ENCODE data around the gene OGDH.

OGDH gene

DNA sequence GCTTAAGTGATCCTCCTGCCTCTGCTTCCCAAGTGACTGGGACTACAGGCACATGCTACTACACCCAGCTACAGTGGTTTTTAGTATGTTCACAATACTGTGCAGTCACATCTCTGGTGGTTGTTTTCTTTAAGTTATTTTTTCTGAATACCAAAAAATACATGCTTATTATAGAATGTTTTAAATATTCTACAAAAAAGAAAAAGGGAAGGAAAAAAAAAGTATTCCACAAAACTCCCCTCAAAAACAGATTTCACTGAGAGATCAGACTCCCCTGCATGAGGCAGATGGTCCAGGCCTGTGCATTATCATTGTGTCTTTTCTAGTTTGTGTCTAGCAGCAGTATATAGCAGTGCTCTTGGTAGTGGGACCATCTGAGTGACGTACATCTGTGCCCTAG is 36.8 kb downstream of the OGDH start:
- Histone ChIP-seq H3K9me3 (ENCODE audit: severe bottlenecking) (no peaks in the 10 kb centered on the region), H3K36me3 (ENCODE audit: low read depth) (peaks cover 44% of the 10 kb centered on the region), H3K27me3 (ENCODE audit: insufficient read depth, poor library complexity, severe bottlenecking) (no peaks in the 10 kb centered on the region), H3K27ac (ENCODE audit: poor library complexity, severe bottlenecking) (no peak overlapping the region), H3K4me3 (ENCODE audit: severe bottlenecking) (no peak overlapping the region), H3K4me1 (ENCODE audit: insufficient read depth, poor library complexity, severe bottlenecking) (peaks cover 24% of the 10 kb centered on the region)
- ATAC-seq (ENCODE audit: low read depth) (no peak), DNase-seq (ENCODE audit: low spot score) (no peak)
- TF ChIP-seq, protein P1, sequence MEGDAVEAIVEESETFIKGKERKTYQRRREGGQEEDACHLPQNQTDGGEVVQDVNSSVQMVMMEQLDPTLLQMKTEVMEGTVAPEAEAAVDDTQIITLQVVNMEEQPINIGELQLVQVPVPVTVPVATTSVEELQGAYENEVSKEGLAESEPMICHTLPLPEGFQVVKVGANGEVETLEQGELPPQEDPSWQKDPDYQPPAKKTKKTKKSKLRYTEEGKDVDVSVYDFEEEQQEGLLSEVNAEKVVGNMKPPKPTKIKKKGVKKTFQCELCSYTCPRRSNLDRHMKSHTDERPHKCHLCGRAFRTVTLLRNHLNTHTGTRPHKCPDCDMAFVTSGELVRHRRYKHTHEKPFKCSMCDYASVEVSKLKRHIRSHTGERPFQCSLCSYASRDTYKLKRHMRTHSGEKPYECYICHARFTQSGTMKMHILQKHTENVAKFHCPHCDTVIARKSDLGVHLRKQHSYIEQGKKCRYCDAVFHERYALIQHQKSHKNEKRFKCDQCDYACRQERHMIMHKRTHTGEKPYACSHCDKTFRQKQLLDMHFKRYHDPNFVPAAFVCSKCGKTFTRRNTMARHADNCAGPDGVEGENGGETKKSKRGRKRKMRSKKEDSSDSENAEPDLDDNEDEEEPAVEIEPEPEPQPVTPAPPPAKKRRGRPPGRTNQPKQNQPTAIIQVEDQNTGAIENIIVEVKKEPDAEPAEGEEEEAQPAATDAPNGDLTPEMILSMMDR (IDR thresholded peaks at IDR 0.05; ENCODE audit: poor library complexity, severe bottlenecking): no peak

- H3K9me3 ChIP-seq (ENCODE audit: severe bottlenecking): no peaks in the 10 kb centered on the region
- H3K27ac ChIP-seq (ENCODE audit: poor library complexity, severe bottlenecking): no peak overlapping the region
- H3K4me1 ChIP-seq (ENCODE audit: insufficient read depth, poor library complexity, severe bottlenecking): peaks cover 4% of the 10 kb centered on the region
- H3K27me3 ChIP-seq (ENCODE audit: insufficient read depth, poor library complexity, severe bottlenecking): no peaks in the 10 kb centered on the region
- TF ChIP-seq, protein P1 (IDR thresholded peaks at IDR 0.05; ENCODE audit: poor library complexity, severe bottlenecking): no peak
- H3K4me3 ChIP-seq (ENCODE audit: severe bottlenecking): no peak overlapping the region
- no peak for DNase-seq (ENCODE audit: low spot score)
- ATAC-seq (ENCODE audit: low read depth): no peak
- H3K36me3 ChIP-seq (ENCODE audit: low read depth): peaks cover 61% of the 10 kb centered on the region
Measured at GRCh38 chr7:44645254-44645653, 38.8 kb downstream of the OGDH start.

DNA sequence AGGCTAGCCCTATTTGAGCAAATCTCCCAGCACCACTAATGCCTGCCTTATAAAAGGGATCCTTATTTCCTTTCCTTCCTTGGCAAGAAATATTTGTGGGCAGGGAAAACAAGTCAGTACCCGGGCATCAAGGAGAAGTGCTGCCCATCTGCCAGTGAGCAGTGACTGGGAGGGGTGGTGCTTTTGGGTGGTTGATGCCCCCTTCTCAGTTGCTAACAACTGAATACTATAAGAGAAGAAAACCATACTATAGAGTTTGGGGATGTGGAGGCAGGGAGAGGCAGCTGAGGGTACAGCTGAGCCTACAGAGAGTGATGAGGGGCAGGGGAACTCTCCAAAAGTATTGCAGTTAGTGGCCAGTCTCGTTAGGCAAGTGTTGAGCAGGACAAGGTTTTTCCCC is 39.3 kb downstream of the OGDH start:
- no peak for DNase-seq (ENCODE audit: low spot score)
- no peaks in the 10 kb centered on the region for H3K9me3 ChIP-seq (ENCODE audit: severe bottlenecking)
- no peaks in the 10 kb centered on the region for H3K4me1 ChIP-seq (ENCODE audit: insufficient read depth, poor library complexity, severe bottlenecking)
- H3K36me3 ChIP-seq (ENCODE audit: low read depth): peaks cover 64% of the 10 kb centered on the region
- TF ChIP-seq, protein P1 (IDR thresholded peaks at IDR 0.05; ENCODE audit: poor library complexity, severe bottlenecking): no peak
- H3K27me3 ChIP-seq (ENCODE audit: insufficient read depth, poor library complexity, severe bottlenecking): no peaks in the 10 kb centered on the region
- no peak overlapping the region for H3K27ac ChIP-seq (ENCODE audit: poor library complexity, severe bottlenecking)
- H3K4me3 ChIP-seq (ENCODE audit: severe bottlenecking): no peak overlapping the region
- no peak for ATAC-seq (ENCODE audit: low read depth)

- Histone ChIP-seq H3K36me3 (ENCODE audit: low read depth) (peaks cover 64% of the 10 kb centered on the region), H3K9me3 (ENCODE audit: severe bottlenecking) (no peaks in the 10 kb centered on the region), H3K27ac (ENCODE audit: poor library complexity, severe bottlenecking) (no peak overlapping the region), H3K27me3 (ENCODE audit: insufficient read depth, poor library complexity, severe bottlenecking) (no peaks in the 10 kb centered on the region), H3K4me1 (ENCODE audit: insufficient read depth, poor library complexity, severe bottlenecking) (no peaks in the 10 kb centered on the region), H3K4me3 (ENCODE audit: severe bottlenecking) (no peak overlapping the region)
- ATAC-seq (ENCODE audit: low read depth) (no peak), DNase-seq (ENCODE audit: low spot score) (no peak)
- TF ChIP-seq, protein P1 (IDR thresholded peaks at IDR 0.05; ENCODE audit: poor library complexity, severe bottlenecking): no peak
Measured at GRCh38 chr7:44646176-44646920, 39.9 kb downstream of the OGDH start.

DNA sequence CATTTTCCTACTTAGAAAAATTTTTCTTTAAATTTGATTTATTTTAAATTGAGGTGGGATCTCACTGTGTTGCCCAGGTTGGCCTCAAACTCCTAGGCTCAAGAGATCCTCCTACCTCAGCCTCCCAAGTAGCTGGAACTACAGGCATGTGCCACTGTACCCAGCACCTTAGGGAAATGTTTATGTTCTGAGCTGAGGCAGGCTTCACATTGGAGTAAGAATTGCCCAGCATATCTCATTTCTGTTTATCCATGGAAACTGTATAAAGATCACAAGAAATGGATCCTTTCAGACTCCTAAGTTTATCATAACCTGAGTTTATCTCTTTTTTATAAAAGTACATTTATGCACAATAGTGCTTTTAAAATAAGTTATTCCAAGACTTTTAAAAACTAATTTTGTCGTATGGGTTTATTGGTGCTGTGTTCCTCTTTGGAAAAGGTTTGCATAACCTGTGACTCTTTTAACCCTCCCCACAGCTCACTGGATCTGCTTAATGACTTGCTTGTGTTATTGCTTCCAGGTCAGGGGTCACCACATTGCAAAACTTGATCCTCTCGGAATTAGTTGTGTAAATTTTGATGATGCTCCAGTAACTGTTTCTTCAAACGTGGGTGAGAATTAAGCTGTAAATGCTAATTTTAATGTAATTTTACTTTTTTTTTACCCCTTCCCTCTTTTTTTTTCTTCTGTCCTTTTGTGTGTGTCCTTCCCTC is 40.7 kb downstream of the OGDH start:
- ATAC-seq (ENCODE audit: low read depth) (no peak), DNase-seq (ENCODE audit: low spot score) (no peak)
- H3K9me3 ChIP-seq (ENCODE audit: severe bottlenecking): no peaks in the 10 kb centered on the region
- no peaks in the 10 kb centered on the region for H3K4me1 ChIP-seq (ENCODE audit: insufficient read depth, poor library complexity, severe bottlenecking)
- no peaks in the 10 kb centered on the region for H3K27me3 ChIP-seq (ENCODE audit: insufficient read depth, poor library complexity, severe bottlenecking)
- no peak overlapping the region for H3K4me3 ChIP-seq (ENCODE audit: severe bottlenecking)
- H3K36me3 ChIP-seq (ENCODE audit: low read depth): peaks cover 64% of the 10 kb centered on the region
- no peak overlapping the region for H3K27ac ChIP-seq (ENCODE audit: poor library complexity, severe bottlenecking)
- TF ChIP-seq, protein P1 (IDR thresholded peaks at IDR 0.05; ENCODE audit: poor library complexity, severe bottlenecking): no peak
